H1 (cell line): ENCODE measurements around the gene ZNF613. TPM values are rescaled to one million over a fixed set of nuclear protein-coding genes. Genes with fewer than 3 reads are reported as not detected.

ENCODE experiments used
- CTCF ChIA-PET: fragments of 300-600 bp; sonication (Branson Sonifier 250); formaldehyde crosslinking; loops from one replicate; lab custom pipeline; 2021; ENCODE audit not compliant: partially characterized antibody; lab: Charles Lee
- POLR2A ChIA-PET: fragments of 300-600 bp; sonication (Branson Sonifier 250); formaldehyde crosslinking; loops from one replicate; lab custom pipeline; 2021; ENCODE audit warnings: inconsistent platforms; ENCODE audit not compliant: partially characterized antibody; lab: Charles Lee
- DNase-seq, 2 experiments: peaks; one replicate each; pipeline versions ENCODE4 v3.0.0 to v3.0.0-alpha.2; 2010 to 2022; ENCODE audit warnings: low spot score in 2 of 2, low read depth in 1 of 2, mixed read lengths in 1 of 2
- FAIRE-seq: peaks from 2 replicates; lab custom pipeline; 2011; peaks lifted over from hg19 to GRCh38; lab: Jason Lieb, UNC
- H2AFZ ChIP-seq: 2 replicates; pipeline ENCODE4 v1.8.1; 2012; ENCODE audit warnings: low read length, inconsistent platforms
- H2AK5ac ChIP-seq: 2 replicates; pipeline ENCODE4 v1.6.1; 2013; ENCODE audit warnings: low read depth, low read length
- H2BK120ac ChIP-seq: replicated peaks from 2 replicates; pipeline ENCODE3; 2013; ENCODE audit warnings: low read depth, low read length, inconsistent platforms
- H2BK12ac ChIP-seq: 2 replicates; pipeline ENCODE4 v1.6.1; 2013; ENCODE audit warnings: low read depth, low read length
- H2BK15ac ChIP-seq: 2 replicates; pipeline ENCODE4 v1.6.1; 2013; ENCODE audit warnings: low read length
- H2BK20ac ChIP-seq: 2 replicates; pipeline ENCODE4 v1.6.1; 2013; ENCODE audit warnings: low read length
- H2BK5ac ChIP-seq: 2 replicates; pipeline ENCODE4 v1.6.1; 2013; ENCODE audit warnings: low read depth, low read length
- H3K14ac ChIP-seq: 2 replicates; pipeline ENCODE4 v1.6.1; 2013; ENCODE audit warnings: inconsistent platforms; ENCODE audit not compliant: insufficient read length
- H3K18ac ChIP-seq: 2 replicates; pipeline ENCODE4 v1.6.1; 2013; ENCODE audit warnings: low read length; ENCODE audit errors: extremely low read depth
- H3K23ac ChIP-seq: 2 replicates; pipeline ENCODE4 v1.6.1; 2013; ENCODE audit warnings: inconsistent platforms; ENCODE audit not compliant: insufficient read length
- H3K23me2 ChIP-seq: 2 replicates; pipeline ENCODE4 v1.6.1; 2013; ENCODE audit warnings: low read depth, low read length
- H3K27ac ChIP-seq: 2 replicates; pipeline ENCODE4 v1.6.1; 2011; ENCODE audit warnings: low read depth, low read length, inconsistent platforms
- H3K27me3 ChIP-seq, 4 experiments: replicated peaks in 1 of 4; 1 replicate in 1 of 4; 2 replicates in 3 of 4; pipeline versions ENCODE4 v1.6.1 to v1.8.1; 2011 to 2013; ENCODE audit warnings: low read length in 3 of 4, mild to moderate bottlenecking in 3 of 4, inconsistent platforms in 2 of 4, mixed read lengths in 2 of 4, moderate library complexity in 1 of 4; ENCODE audit not compliant: control insufficient read depth in 3 of 4, insufficient read depth in 3 of 4; ENCODE audit errors: extremely low read depth in 1 of 4
- H3K36me3 ChIP-seq, 4 experiments: 2 replicates each; pipeline versions ENCODE4 v1.6.1 to v1.8.1; 2011 to 2013; ENCODE audit warnings: mild to moderate bottlenecking in 4 of 4, low read length in 3 of 4, moderate library complexity in 2 of 4, control low read depth in 1 of 4, inconsistent platforms in 1 of 4; ENCODE audit not compliant: insufficient read depth in 4 of 4, control insufficient read depth in 2 of 4
- H3K4ac ChIP-seq: replicated peaks from 2 replicates; pipeline ENCODE3; 2013; ENCODE audit warnings: low read length, low read depth, mixed read lengths, inconsistent platforms; ENCODE audit not compliant: insufficient read length
- H3K4me1 ChIP-seq, 4 experiments: replicated peaks in 1 of 4; 1 replicate in 1 of 4; 2 replicates in 3 of 4; pipeline versions ENCODE4 v1.6.1 to v1.8.1; 2011 to 2013; ENCODE audit warnings: low read length in 3 of 4, inconsistent platforms in 2 of 4, mixed read lengths in 1 of 4; ENCODE audit not compliant: insufficient read depth in 4 of 4, control insufficient read depth in 3 of 4
- H3K4me2 ChIP-seq, 2 experiments: 2 replicates each; pipeline versions ENCODE4 v1.6.1 to v1.8.1; 2011 to 2013; ENCODE audit warnings: low read depth in 2 of 2, low read length in 2 of 2, control low read depth in 1 of 2, inconsistent platforms in 1 of 2, mild to moderate bottlenecking in 1 of 2; ENCODE audit not compliant: insufficient read depth in 1 of 2
- H3K4me3 ChIP-seq, 4 experiments: fragments of 200-600, 300-600 bp in 1 of 4; sonication (generic), shearing (Covaris generic), sonication (Bioruptor Twin) in 1 of 4; 2 replicates each; pipeline versions ENCODE4 v1.5.1 to v1.8.1; 2011 to 2016; ENCODE audit warnings: low read length in 4 of 4, low read depth in 3 of 4, control low read depth in 2 of 4, inconsistent platforms in 2 of 4, mild to moderate bottlenecking in 2 of 4, mixed read lengths in 1 of 4, moderate library complexity in 1 of 4; ENCODE audit not compliant: insufficient read depth in 2 of 4; ENCODE audit errors: extremely low read depth in 1 of 4
- H3K56ac ChIP-seq: replicated peaks from 2 replicates; pipeline ENCODE3; 2013; ENCODE audit warnings: low read depth, mild to moderate bottlenecking, mixed read lengths, low read length, inconsistent platforms; ENCODE audit not compliant: insufficient read length
- H3K79me1 ChIP-seq: 2 replicates; pipeline ENCODE4 v1.6.1; 2013; ENCODE audit warnings: low read depth, low read length, control low read depth
- H3K79me2 ChIP-seq, 2 experiments: 2 replicates each; pipeline versions ENCODE4 v1.6.1 to v1.8.1; 2012 to 2013; ENCODE audit warnings: low read length in 2 of 2, mild to moderate bottlenecking in 2 of 2, inconsistent platforms in 1 of 2; ENCODE audit not compliant: insufficient read depth in 2 of 2, control insufficient read depth in 1 of 2
- H3K9ac ChIP-seq, 4 experiments: replicated peaks in 1 of 4; 1 replicate in 1 of 4; 2 replicates in 3 of 4; pipeline versions ENCODE4 v1.6.1 to v1.8.1; 2011 to 2013; ENCODE audit warnings: low read depth in 3 of 4, low read length in 3 of 4, control low read depth in 2 of 4, mild to moderate bottlenecking in 2 of 4, moderate library complexity in 2 of 4, inconsistent platforms in 1 of 4; ENCODE audit errors: extremely low read depth in 1 of 4
- H3K9me3 ChIP-seq, 2 experiments: 2 replicates each; pipeline versions ENCODE4 v1.6.1 to v1.8.1; 2012 to 2013; ENCODE audit warnings: mild to moderate bottlenecking in 2 of 2, moderate library complexity in 2 of 2, control low read depth in 1 of 2, inconsistent platforms in 1 of 2, low read depth in 1 of 2, low read length in 1 of 2, mixed read lengths in 1 of 2; ENCODE audit not compliant: insufficient read depth in 2 of 2
- H4K20me1 ChIP-seq, 2 experiments: replicated peaks in 1 of 2; 2 replicates each; pipeline versions ENCODE3 to v1.8.1; 2011 to 2013; ENCODE audit warnings: inconsistent platforms in 2 of 2, low read length in 2 of 2, mild to moderate bottlenecking in 1 of 2; ENCODE audit not compliant: insufficient read depth in 2 of 2, control insufficient read depth in 1 of 2
- H4K5ac ChIP-seq: 2 replicates; pipeline ENCODE4 v1.6.1; 2013; ENCODE audit warnings: low read length, low read depth, mixed read lengths, inconsistent platforms; ENCODE audit not compliant: insufficient read length
- H4K8ac ChIP-seq: 2 replicates; pipeline ENCODE4 v1.8.0; 2013; ENCODE audit warnings: mild to moderate bottlenecking, moderate library complexity, low read length, inconsistent platforms; ENCODE audit not compliant: insufficient read depth; ENCODE audit errors: extremely low read depth
- H4K91ac ChIP-seq: replicated peaks from 2 replicates; pipeline ENCODE3; 2013; ENCODE audit warnings: low read length, mixed read lengths, inconsistent platforms; ENCODE audit not compliant: insufficient read length
- ASH2L ChIP-seq: fragments of 200-600, 300-600 bp; sonication (generic); IDR thresholded peaks from one replicate; pipeline ENCODE4 v1.7.1; 2017; ENCODE audit warnings: low read length
- CEBPB ChIP-seq: IDR thresholded peaks from 2 replicates; pipeline ENCODE4 v1.6.1; 2012; ENCODE audit warnings: low read depth, low read length
- CHD2 ChIP-seq: IDR thresholded peaks from 2 replicates; pipeline ENCODE4 v1.6.1; 2012; ENCODE audit warnings: low read length, improper control_type of control experiment
- HDAC6 ChIP-seq: IDR thresholded peaks from one replicate; pipeline ENCODE4 v1.7.1; 2012; ENCODE audit warnings: low read depth, mild to moderate bottlenecking, inconsistent platforms, low read length, moderate library complexity
- KDM1A ChIP-seq: fragments of 200-600, 300-600 bp; sonication (generic); IDR thresholded peaks from 2 replicates; pipeline ENCODE4 v1.7.1; 2016; ENCODE audit warnings: mild to moderate bottlenecking, low read length, borderline replicate concordance
- MAFK ChIP-seq: IDR thresholded peaks from 2 replicates; pipeline ENCODE4 v1.6.1; 2012; ENCODE audit warnings: low read depth, mild to moderate bottlenecking, improper control_type of control experiment, low read length
- NANOG ChIP-seq: IDR thresholded peaks from 2 replicates; pipeline ENCODE4 v1.6.1; 2011; ENCODE audit warnings: low read length, low read depth, mild to moderate bottlenecking, inconsistent platforms; ENCODE audit not compliant: insufficient read depth, poor library complexity, severe bottlenecking
- NRF1 ChIP-seq: IDR thresholded peaks from 2 replicates; pipeline ENCODE4 v1.6.1; 2011; ENCODE audit warnings: mild to moderate bottlenecking, low read depth, low read length, improper control_type of control experiment
- SIN3A ChIP-seq, 2 experiments: IDR thresholded peaks in 1 of 2; conservative IDR thresholded peaks in 1 of 2; 2 replicates each; pipeline ENCODE4 v1.6.1; 2011 to 2012; ENCODE audit warnings: low read length in 2 of 2, improper control_type of control experiment in 1 of 2, low read depth in 1 of 2, mild to moderate bottlenecking in 1 of 2
- SIRT6 ChIP-seq: IDR thresholded peaks from one replicate; pipeline ENCODE4 v1.7.1; 2012; ENCODE audit warnings: low read length, inconsistent platforms
- SIX5 ChIP-seq: IDR thresholded peaks from 2 replicates; pipeline ENCODE4 v1.6.1; 2011; ENCODE audit warnings: mild to moderate bottlenecking, low read depth, low read length
- SUZ12 ChIP-seq: fragments of 200-600 bp; sonication (generic); IDR thresholded peaks from 2 replicates; pipeline ENCODE4 v1.6.1; 2012; ENCODE audit warnings: mild to moderate bottlenecking, inconsistent platforms, low read length, moderate library complexity, mixed read lengths
- TBP ChIP-seq: IDR thresholded peaks from 2 replicates; pipeline ENCODE4 v1.6.1; 2011; ENCODE audit warnings: low read depth, low read length, improper control_type of control experiment
- WGBS, 2 experiments: shearing (Covaris generic) in 1 of 2; methylation state at CpG; one replicate each; pipeline versions ENCODE4 v1.1.6 to v1.1.7; 2013 to 2015; ENCODE audit warnings: low lambda C conversion rate in 2 of 2, mixed read lengths in 2 of 2, inconsistent platforms in 1 of 2, low coverage in 1 of 2, missing lambda C conversion rate in 1 of 2; ENCODE audit not compliant: insufficient replicate concordance in 2 of 2, insufficient coverage in 1 of 2, insufficient read length in 1 of 2; ENCODE audit errors: extremely low coverage in 1 of 2, missing lambda C conversion rate in 1 of 2; 5-methylcytosine and 5-hydroxymethylcytosine counted together
- polyA plus RNA-seq, 7 experiments: library from polyadenylated mRNA; depleted of rRNA in 3 of 7; stranded (reverse) in 5 of 7; unstranded in 2 of 7; fragments of >200 nt in 5 of 7; fragments of 200-250 nt in 2 of 7; gene quantifications; 1 replicate in 5 of 7; 2 replicates in 1 of 7; 4 replicates in 1 of 7; pipeline versions ENCODE4 v1.2.1 to v1.2.3, GENCODE V29; 2011 to 2013; ENCODE audit warnings: missing spikeins in 2 of 7, mixed read lengths in 2 of 7
- total RNA-seq: library from RNA; stranded (reverse); fragmentation: NEBNext Ultra II Directional; extraction: Animal tissue kit (Norgen Biotek cat#: 25700); gene quantifications from 2 replicates; pipeline ENCODE4 v1.2.1, GENCODE V29; 2021

The ZNF613 gene
- total and polyA plus RNA-seq, 2 of the 8 experiments (the other 6 are each of a cell fraction or from before 2014, with no cell fraction given), result 4.7 to 14.2 TPM

GRCh38 chr19:51978882-51979281 is 51.6 kb downstream of the ZNF613 start:
- Histone ChIP-seq H4K91ac (no peak overlapping the region), H3K23me2 (no peaks in the 10 kb centered on the region), H2BK20ac (no peak overlapping the region), H3K14ac (no peak overlapping the region), H2BK5ac (no peak overlapping the region), H3K4me2 (no peak overlapping the region), H3K4me1 (no peaks in the 10 kb centered on the region), H2AFZ (no peak overlapping the region), H4K5ac (no peak overlapping the region), H2BK120ac (no peak overlapping the region), H2BK15ac (no peak overlapping the region), H3K56ac (no peak overlapping the region), H4K8ac (no peak overlapping the region), H3K4ac (no peak overlapping the region), H3K27me3 (no peaks in the 10 kb centered on the region), H3K79me1 (no peaks in the 10 kb centered on the region), H3K18ac (no peak overlapping the region), H3K23ac (no peak overlapping the region), H3K79me2 (peaks cover 0 to 47% of the 10 kb centered on the region in 2 experiments; a peak in 2 of 4 replicates), H3K27ac (no peak overlapping the region), H2AK5ac (no peak overlapping the region), H4K20me1 (no peaks in the 10 kb centered on the region), H3K9ac (no peak overlapping the region), H3K9me3 (peaks cover 27 to 47% of the 10 kb centered on the region in 2 experiments), H3K36me3 (peaks cover 0 to 20% (median 4%) of the 10 kb centered on the region in 4 experiments; a peak in 4 of 8 replicates), H3K4me3 (no peak overlapping the region), H2BK12ac (no peak overlapping the region)
- FAIRE-seq (no peak), DNase-seq (no peak)
- POLR2A ChIA-PET, result interaction anchor here (1.1 to 1.4 kb wide), 2 partner anchors 10 to 77 kb away, joined by 3 to 5 read pairs; no protein-coding TSS in a partner anchor
- WGBS, 2 experiments, result 90% methylated on average over 3 of the region's 4 CpGs; no CpG with 5 or more reads in 1 of the 2 experiments
- no peak for TF ChIP-seq TBP
- no peak for TF ChIP-seq HDAC6
- TF ChIP-seq SUZ12, result no peak
- no peak for TF ChIP-seq SIRT6
- TF ChIP-seq ASH2L, result no peak
- no peak for TF ChIP-seq CEBPB
- TF ChIP-seq SIN3A (conservative IDR thresholded peaks at IDR 0.05 in 1 of 2, IDR thresholded peaks at IDR 0.05 in 1 of 2; ENCODE audit: low read depth in 1 of 2, low read length in 2 of 2), result no peak
- no peak for TF ChIP-seq NANOG
- no peak for TF ChIP-seq MAFK
- no peak for TF ChIP-seq KDM1A
- no peak for TF ChIP-seq CHD2
- no peak for TF ChIP-seq NRF1
- TF ChIP-seq SIX5, result no peak
- CTCF ChIA-PET, result no interaction called here
